ENCODE measurements around the gene NCAM1.
"Not testable (repeated sequence)": the region's sequence is repeated elsewhere in the genome, so short reads cannot be mapped to it uniquely, and the experiment has no call there.

NCAM1 gene

DNA sequence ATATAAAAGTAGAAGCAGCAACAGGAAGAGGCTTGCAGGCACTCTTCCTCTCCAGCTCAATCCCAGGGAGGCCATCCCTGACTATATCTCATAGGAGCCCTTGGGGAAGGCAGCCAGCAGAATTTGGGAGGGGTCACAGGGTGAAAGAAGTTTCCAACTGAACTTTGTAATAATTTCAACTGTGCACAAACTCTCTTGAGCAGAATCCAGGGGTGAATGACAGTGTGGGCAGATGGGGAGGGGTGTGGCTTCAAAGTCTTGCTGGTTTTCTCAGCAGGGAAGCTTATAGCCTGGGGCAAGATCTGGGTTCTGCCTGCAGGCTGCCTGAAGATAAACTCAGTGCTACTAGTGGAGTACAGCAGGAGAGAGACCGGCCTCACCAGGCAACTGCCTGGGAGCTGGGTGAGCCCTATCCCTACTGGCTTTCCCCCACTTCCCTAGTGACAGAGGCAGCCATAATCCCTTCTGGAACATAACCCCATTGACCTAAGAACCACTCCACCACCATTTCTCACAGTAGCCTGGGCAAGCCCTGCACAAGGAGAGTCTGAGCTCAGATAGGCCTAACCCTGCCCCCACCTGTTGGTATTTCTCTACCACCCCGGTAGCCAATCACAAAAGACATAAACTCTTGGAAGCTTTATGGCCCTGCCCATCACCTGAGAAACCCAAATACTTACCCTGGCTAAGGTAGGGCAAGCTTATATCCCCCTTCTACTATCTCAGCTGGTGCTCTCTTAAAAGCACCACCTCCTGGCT lies 335.4 kb downstream of the NCAM1 start:
- DNase-seq (ENCODE audit: low read depth in 2 of 3, low spot score in 2 of 3), result no peak

- not testable (repeated sequence) for DNase-seq (ENCODE audit: low read depth in 2 of 3, low spot score in 2 of 3)
Observed at GRCh38 chr11:113298496-113298895, 337.3 kb downstream of the NCAM1 start.

GRCh38 chr11:113304916-113305315 lies 343.7 kb downstream of the NCAM1 start:
- DNase-seq (ENCODE audit: low read depth in 2 of 3, low spot score in 2 of 3), result no peak

DNA sequence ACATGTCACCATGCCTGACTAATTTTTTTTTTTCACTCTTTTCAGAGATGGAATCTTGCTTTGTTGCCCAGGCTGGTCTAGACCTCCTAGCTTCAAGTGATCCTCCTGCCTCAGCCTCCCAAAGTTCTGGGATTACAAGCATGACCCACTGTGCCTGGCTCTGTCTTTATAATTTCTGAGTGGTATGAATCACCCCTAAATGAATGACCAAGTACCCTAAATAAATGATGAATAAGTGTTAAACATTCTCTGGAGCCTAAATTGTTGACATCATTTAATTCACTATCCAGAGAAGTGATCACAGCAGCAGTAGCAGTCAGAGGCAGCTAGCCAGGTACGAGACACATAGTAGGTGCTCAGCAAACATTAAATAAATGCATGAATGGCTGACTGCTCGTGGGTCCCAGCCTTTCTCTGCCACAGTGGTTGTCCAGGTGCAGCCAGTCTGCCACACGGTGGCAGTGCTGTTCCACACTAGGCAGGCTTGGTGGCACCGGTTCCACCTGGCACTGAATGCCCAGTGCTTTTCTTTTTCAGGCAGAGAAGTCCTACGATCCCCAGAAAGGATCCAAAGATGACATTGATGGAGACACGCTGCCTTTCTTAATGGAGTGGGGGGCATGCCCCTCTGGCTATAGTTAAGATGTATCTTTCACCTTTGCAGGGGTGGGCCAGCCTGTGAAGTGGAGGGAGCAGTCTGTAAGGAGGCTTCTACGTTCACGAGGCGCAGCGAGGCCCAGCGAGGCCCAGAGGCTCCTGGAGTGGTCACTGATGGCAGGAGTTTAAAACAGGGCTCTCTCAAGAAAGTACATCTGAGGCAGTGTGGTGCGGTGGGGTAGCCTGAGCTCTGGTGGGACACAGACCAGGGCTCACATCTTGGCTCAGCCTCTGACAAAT lies 344.5 kb downstream of the NCAM1 start:
- peak in 2 of 3 experiments; percentile 37 to 42 for DNase-seq (ENCODE audit: low read depth in 2 of 3, low spot score in 2 of 3)

DNA sequence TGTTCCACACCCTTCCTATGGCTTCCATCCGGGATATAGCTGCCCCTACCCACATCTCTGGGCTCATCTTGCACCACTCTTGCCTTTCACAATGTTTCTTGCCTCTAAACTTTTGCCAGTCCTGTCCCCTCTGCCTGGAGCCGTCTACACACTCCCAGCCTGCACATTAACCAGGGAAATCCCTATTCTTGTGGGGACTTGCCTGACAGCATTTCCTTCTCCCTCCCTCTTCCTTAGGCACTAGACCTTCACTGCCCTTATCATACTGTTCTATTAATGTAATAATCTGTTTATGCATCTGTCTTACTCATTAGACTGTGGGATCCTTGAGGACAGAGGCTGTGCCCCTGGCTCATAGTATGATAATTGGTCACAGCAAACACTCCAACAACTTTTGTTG lies 347.4 kb downstream of the NCAM1 start:
- no peak for DNase-seq (ENCODE audit: low read depth in 2 of 3, low spot score in 2 of 3)

GRCh38 chr11:113311536-113311935 lies 350.3 kb downstream of the NCAM1 start:
- no peak for DNase-seq (ENCODE audit: low read depth in 2 of 3, low spot score in 2 of 3)

GRCh38 chr11:113313601-113314000 lies 352.4 kb downstream of the NCAM1 start:
- no peak for DNase-seq (ENCODE audit: low read depth in 2 of 3, low spot score in 2 of 3)

DNA sequence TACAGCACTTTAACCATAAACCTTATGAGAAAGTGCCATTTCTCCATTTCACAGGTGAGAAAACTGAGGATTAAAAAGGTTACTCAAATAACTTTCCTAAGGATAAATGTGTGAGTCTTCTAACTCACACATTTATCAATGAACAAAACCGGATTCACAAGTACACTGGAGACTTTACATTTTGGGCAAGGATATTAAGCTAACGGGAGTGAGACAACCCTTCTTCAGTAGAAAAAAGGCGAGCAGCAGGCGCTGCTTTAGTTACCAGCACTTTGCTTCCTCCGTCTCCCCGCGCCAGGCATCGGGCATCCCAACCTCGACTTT lies 352.8 kb downstream of the NCAM1 start:
- no peak for DNase-seq (ENCODE audit: low read depth in 2 of 3, low spot score in 2 of 3)

DNA sequence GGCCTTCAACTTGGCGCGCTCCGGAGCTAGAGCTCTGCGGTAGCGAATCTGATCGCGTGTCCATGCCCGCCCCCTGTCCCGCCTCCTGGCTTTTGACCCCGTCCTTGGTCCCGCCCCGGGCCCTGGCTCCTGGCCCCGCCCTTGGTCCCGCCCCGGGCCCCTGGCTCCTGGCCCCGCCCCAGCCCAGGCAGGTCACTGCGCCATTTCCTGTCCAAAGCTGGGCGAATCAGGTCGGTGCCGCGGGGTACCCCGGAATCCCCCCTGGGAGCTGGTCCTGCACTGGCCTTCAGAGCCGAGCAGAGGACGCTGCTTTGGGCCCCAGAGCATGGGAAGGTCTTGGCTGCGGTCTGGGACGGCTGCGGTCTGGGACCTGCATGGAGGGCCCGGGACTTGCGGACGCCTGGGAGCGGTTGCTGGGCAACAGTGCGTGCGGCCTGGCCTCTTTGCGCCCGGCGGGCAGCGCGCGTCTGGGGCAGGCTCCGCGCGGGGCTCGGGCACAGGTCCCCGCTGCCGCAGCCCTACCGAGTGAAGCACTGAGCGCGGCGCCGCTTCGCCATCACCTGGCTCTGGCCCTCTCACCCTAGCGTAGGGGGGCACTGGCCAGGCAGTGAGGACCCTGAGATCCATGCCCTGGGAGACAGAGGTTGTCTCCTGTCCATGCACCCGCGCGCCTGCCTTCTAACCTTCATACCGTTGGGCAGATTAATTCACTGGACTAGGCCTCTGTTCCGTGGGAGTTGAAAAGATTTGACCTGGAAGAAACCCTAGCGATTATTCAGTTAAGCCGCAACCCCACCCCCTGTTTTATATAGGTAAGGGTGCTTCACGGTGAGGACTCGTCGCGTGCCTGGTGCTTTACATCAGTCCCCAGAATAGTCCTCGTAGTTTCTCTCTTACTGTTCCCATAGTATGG lies 353.4 kb downstream of the NCAM1 start, which contains the start of gene TTC12:
Gene TTC12, plus strand, starts transcription at position 195 of the 913 bp plus-strand sequence. CDS start 1,675 bp downstream, outside the sequence.
- DNase-seq (ENCODE audit: low read depth in 2 of 3, low spot score in 2 of 3), result peak; percentile 76 to 92 (median 77)

- no peak for DNase-seq (ENCODE audit: low read depth in 2 of 3, low spot score in 2 of 3)
Observed at GRCh38 chr11:113315811-113316210, 354.6 kb downstream of the NCAM1 start.

GRCh38 chr11:113316256-113316655 lies 355.0 kb downstream of the NCAM1 start:
- DNase-seq (ENCODE audit: low read depth in 2 of 3, low spot score in 2 of 3), result no peak

DNA sequence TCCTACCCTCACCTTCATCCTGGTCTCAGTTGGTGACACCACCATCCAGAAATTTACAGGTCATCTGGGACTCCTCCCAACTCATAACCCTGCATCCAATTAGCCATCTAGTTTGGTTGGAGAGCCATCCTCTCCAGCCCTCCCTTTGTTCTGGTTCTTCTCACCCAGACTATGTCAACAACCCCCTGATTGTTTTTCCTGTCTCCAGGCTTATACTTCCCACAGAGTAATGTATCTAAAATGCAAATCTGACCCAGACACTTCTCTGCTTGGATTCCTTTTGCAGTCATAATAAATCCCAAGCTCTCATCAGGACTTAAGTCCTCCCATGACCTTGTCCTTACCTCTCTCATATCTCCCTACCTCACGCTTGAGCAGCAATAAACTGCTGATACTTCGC lies 356.1 kb downstream of the NCAM1 start:
- no peak for DNase-seq (ENCODE audit: low read depth in 2 of 3, low spot score in 2 of 3)

DNA sequence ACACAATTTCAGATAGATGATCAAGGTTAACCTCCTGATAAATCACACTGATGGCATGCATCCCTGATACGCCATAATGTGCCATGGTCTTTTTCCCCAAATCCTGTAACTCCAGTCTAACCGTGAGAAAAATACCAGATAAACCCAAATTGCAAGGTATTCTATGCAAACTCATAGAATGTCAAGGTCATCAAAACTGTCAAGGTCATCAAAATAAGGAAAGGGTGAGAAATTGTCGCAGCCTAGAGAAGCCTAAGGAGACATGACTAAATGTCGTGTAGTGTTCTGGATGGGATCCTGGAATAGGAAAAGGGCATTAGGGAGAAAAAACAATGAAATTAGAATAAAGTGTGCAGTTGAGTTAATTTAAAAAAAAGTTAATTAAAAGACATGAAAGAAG lies 357.9 kb downstream of the NCAM1 start:
- DNase-seq (ENCODE audit: low read depth in 2 of 3, low spot score in 2 of 3), result no peak

DNA sequence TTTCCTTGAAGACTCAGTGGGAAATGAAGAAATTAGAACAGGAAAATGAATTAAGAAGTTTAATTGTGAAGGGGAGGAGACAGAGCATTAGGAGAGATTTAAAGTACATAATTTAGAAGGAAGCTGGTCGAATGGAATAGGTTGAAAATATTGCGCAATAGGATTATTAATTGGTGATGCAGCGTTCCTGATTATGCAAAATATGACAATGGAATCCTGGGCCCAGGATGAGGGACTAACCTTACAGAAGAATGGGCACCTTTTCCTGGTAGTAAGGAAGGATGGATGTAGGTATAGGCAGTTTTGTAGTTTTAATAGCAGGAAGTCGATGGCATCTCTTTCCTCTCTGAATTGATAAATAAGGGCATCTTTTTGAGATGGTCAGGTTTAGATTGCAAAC lies 360.9 kb downstream of the NCAM1 start:
- no peak for DNase-seq (ENCODE audit: low read depth in 2 of 3, low spot score in 2 of 3)

- DNase-seq (ENCODE audit: low read depth in 2 of 3, low spot score in 2 of 3), result no peak
Observed at GRCh38 chr11:113324250-113324649, 363.0 kb downstream of the NCAM1 start.
